ENCODE data around the gene HERC5.

- TF ChIP-seq SUZ12 (IDR thresholded peaks at IDR 0.05) = no peak
- TF ChIP-seq FOXM1 (IDR thresholded peaks at IDR 0.05; ENCODE audit: borderline replicate concordance) = no peak
- TF ChIP-seq TARDBP (IDR thresholded peaks at IDR 0.05) = no peak
- no peak for TF ChIP-seq PKNOX1 (IDR thresholded peaks at IDR 0.05)
- no peak for TF ChIP-seq L3MBTL2 (conservative IDR thresholded peaks at IDR 0.05)
- TF ChIP-seq SP1 (IDR thresholded peaks at IDR 0.05) = no peak
- no peak for TF ChIP-seq ELF4 (IDR thresholded peaks at IDR 0.05)
These were observed 71.9 kb downstream of the HERC5 start for GRCh38 chr4:88528861-88529260.

Measured in HEK293T (cell line).